ENCODE data around the gene SLC27A2. TPM values are rescaled to one million over a fixed set of nuclear protein-coding genes. Genes with fewer than 3 reads are reported as not detected.

SLC27A2 gene
- total RNA-seq, 2 donors from 2014 or later, result not detected

DNA sequence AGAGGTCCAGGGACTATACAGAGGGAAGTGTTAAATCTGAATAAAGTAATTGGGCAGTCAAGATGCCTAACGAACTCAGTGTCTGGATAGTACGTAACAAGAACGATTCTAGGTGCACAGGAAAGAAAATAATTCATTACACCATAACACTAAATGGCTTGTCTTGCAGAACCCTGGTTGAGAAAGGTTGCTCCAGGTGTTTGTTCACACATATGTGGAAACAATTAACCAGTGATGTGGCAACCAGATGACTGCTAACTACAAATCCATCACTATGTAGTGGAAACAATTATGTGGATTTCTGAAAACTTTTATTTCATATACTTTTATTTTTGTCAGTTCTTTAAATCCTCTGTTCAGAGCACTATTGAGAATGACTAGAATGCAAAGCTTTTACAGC lies 93.9 kb downstream of the SLC27A2 start:
- Histone ChIP-seq H3K9me3 (no peaks in the 10 kb centered on the region), H3K36me3 (no peaks in the 10 kb centered on the region), H3K27ac (no peak overlapping the region), H3K27me3 (no peaks in the 10 kb centered on the region), H3K4me3 (no peak overlapping the region), H3K4me1 (no peaks in the 10 kb centered on the region)
- TF ChIP-seq, protein P1, sequence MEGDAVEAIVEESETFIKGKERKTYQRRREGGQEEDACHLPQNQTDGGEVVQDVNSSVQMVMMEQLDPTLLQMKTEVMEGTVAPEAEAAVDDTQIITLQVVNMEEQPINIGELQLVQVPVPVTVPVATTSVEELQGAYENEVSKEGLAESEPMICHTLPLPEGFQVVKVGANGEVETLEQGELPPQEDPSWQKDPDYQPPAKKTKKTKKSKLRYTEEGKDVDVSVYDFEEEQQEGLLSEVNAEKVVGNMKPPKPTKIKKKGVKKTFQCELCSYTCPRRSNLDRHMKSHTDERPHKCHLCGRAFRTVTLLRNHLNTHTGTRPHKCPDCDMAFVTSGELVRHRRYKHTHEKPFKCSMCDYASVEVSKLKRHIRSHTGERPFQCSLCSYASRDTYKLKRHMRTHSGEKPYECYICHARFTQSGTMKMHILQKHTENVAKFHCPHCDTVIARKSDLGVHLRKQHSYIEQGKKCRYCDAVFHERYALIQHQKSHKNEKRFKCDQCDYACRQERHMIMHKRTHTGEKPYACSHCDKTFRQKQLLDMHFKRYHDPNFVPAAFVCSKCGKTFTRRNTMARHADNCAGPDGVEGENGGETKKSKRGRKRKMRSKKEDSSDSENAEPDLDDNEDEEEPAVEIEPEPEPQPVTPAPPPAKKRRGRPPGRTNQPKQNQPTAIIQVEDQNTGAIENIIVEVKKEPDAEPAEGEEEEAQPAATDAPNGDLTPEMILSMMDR (IDR thresholded peaks at IDR 0.05), result no peak
- DNase-seq (ENCODE audit: low spot score), result no peak

DNA sequence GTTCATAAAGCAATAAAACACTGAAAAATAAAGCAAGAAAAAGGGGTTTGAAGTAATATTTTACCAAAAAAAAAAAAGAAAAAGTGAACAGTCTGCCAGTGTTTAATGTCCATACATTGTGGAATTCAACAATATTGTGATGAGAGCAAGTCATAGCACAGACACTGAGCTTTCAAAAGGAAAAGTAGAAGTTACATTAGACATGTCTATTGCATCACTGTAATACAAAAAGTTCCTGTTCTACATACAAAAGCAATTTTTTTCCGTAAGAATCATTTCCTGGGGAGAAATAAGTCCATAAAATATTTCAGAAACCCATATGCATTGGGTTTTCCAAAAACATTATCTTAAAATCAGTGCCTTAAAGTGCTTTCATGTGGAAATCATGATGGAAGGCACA lies 95.4 kb downstream of the SLC27A2 start:
- DNase-seq (ENCODE audit: low spot score), result no peak
- H3K9me3 ChIP-seq, result no peaks in the 10 kb centered on the region
- no peaks in the 10 kb centered on the region for H3K27me3 ChIP-seq
- no peaks in the 10 kb centered on the region for H3K4me1 ChIP-seq
- TF ChIP-seq, protein P1 (IDR thresholded peaks at IDR 0.05), result no peak
- no peaks in the 10 kb centered on the region for H3K36me3 ChIP-seq
- no peak overlapping the region for H3K27ac ChIP-seq
- H3K4me3 ChIP-seq, result no peak overlapping the region

DNA sequence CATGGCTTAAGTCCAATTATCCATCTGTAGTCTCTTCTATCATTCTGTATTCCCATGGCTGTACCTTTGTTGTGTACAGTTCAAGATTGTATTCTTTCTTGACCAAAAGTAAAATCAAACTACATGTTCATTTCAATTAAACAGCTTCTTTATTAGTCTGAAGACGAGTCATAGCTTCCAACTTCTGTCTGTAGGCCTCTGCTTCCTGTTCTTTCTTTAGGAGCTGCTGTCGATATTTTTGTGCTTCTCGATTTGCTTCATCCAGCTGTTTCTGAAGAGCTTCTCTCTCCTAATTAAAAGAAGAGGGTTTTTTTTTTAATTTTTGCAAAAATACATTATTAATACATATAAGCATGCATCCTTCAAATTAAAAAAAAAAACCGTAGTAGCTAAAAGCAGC lies 96.5 kb downstream of the SLC27A2 start:
- Histone ChIP-seq H3K27me3 (no peaks in the 10 kb centered on the region), H3K4me3 (no peak overlapping the region), H3K9me3 (no peaks in the 10 kb centered on the region), H3K27ac (no peak overlapping the region), H3K4me1 (no peaks in the 10 kb centered on the region), H3K36me3 (peaks cover under 1% of the 10 kb centered on the region)
- TF ChIP-seq, protein P1 (IDR thresholded peaks at IDR 0.05), result no peak
- DNase-seq (ENCODE audit: low spot score), result no peak

DNA sequence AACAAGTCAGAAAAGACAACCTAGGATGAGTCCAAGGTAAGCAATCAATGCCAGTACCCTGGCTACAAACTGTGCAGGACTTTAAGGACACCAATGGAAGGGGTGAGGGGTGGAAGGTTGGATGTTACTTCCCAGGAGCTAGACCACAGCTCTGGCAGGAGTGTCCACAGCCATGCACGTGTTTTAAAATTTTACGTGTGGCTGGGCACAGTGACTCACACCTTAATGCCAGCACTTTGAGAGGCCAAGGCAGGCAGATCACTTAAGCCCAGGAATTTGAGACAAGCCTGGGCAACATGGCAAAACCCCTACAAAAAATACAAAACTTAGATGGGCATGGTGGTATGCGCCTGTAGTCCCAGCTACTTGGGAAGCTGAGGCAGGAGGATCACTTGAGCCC lies 98.3 kb downstream of the SLC27A2 start:
- DNase-seq (ENCODE audit: low spot score), result no peak
- Histone ChIP-seq H3K9me3 (no peaks in the 10 kb centered on the region), H3K27me3 (no peaks in the 10 kb centered on the region), H3K27ac (no peak overlapping the region), H3K4me3 (no peak overlapping the region), H3K4me1 (no peaks in the 10 kb centered on the region), H3K36me3 (peaks cover 11% of the 10 kb centered on the region)
- TF ChIP-seq, protein P1 (IDR thresholded peaks at IDR 0.05), result no peak

DNA sequence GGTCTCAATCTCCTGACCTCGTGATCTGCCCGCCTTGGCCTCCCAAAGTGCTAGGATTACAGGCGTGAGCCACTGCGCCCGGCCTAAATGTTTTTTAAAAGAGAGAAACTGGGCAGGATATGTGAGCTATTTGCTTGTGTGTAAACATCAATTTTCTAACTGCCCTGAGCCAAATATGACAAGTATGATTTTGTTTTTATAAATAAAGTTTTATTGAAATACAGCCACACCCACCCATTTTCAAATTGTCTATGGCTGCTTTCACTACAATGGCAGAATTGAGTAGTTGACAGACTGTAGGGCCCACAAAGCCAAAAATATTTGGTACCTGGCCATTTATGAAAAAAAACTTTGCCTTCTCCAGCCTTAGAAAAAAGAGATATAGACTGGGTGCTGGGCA lies 99.4 kb downstream of the SLC27A2 start:
- Histone ChIP-seq H3K27ac (no peak overlapping the region), H3K4me3 (no peak overlapping the region), H3K4me1 (no peaks in the 10 kb centered on the region), H3K27me3 (no peaks in the 10 kb centered on the region), H3K36me3 (peaks cover 11% of the 10 kb centered on the region), H3K9me3 (no peaks in the 10 kb centered on the region)
- TF ChIP-seq, protein P1 (IDR thresholded peaks at IDR 0.05), result no peak
- DNase-seq (ENCODE audit: low spot score), result no peak

Other genes with a start within 250 kb of the SLC27A2 start
- gene ATP8B4, start 63.0 kb upstream of the SLC27A2 start, total RNA-seq, result 1 to 10 TPM; 2.0 to 2.5 TPM
- not detected for gene HDC, start 83.5 kb downstream of the SLC27A2 start, total RNA-seq
- 10 to 100 TPM; 11.5 to 13.9 TPM for gene GABPB1, start 173.0 kb downstream of the SLC27A2 start, total RNA-seq
- 10 to 100 TPM; 25.0 to 46.5 TPM for gene USP8, start 242.2 kb downstream of the SLC27A2 start, total RNA-seq

All from right atrium auricular region (tissue), 2 donors.